HG02973 (cell line): ENCODE results near the gene PODXL2.

Source experiments
- ATAC-seq: cut with Tn5 transposase; IDR thresholded peaks from one replicate; pipeline ENCODE4 v1.9.1; 2021; ENCODE audit warnings: moderate library complexity; ENCODE audit not compliant: unreplicated experiment

PODXL2 gene

GRCh38 chr3:127720161-127720823 is 91.3 kb downstream of the PODXL2 start:
- no peak for ATAC-seq

DNA sequence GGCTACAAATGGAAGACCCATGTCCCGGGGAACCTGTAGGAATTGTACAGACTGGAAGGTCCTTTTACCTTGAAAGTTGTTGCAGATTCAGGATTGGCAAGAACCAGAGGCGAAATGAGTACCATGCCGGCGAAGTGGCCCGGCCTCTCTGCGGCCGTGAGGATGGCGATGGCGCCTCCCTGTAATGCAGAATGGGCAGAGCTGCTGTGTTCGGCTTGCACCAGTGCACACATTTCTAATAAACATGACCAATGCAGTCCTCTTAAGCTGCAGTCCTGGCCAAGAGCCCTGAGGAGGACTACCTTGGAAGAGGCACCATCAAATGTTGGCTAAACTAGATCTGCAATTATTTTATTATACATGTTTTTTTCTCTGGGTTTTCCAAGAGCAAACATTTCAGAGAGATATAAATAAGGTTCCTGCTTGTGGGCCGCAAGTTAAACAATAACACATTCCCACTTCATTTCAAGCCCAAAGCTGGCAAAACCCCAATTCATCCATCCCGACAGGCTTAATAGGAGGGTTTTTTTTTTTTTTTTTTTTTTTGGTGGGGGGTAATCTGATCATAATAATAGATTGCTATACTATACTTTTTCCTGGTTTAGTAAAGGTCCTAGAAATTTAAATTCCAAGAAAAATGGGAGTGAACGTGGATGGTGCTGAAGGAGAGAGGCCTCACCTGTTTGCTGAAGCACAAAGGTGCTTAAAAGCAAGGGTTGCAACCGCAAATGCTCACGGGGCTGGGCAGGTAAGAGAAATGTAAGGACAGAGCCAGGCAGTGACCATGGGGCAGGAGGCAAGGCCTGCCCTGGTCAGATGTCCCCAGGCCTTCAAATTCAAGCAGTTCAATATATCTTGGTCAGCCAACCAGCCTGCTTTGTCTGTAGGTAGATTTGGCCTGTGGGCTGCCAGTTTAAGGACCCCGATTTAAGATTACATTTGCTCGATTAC is 92.3 kb downstream of the PODXL2 start:
- ATAC-seq = no peak

- no peak for ATAC-seq
Measured at GRCh38 chr3:127722091-127722784, 93.3 kb downstream of the PODXL2 start.
